GM18526 (cell line): Measurements from ENCODE around the gene MUC22.

Source experiments
- POLR2A ChIP-seq: IDR thresholded peaks from 3 replicates; pipeline ENCODE4 v1.6.1; 2011; ENCODE audit not compliant: insufficient read length; ENCODE audit errors: extremely low read depth

MUC22 gene

GRCh38 chr6:31020057-31020456, 9.8 kb downstream of the MUC22 start:
- no peak for TF ChIP-seq POLR2A

- no peak for TF ChIP-seq POLR2A
Measured at GRCh38 chr6:31025595-31025994, 15.3 kb downstream of the MUC22 start.

- TF ChIP-seq POLR2A = no peak
Measured at GRCh38 chr6:31031095-31031494, 20.8 kb downstream of the MUC22 start.

- no peak for TF ChIP-seq POLR2A
Measured at GRCh38 chr6:31033075-31033474, 22.8 kb downstream of the MUC22 start.

GRCh38 chr6:31035862-31036497, 25.7 kb downstream of the MUC22 start:
- TF ChIP-seq POLR2A = no peak

GRCh38 chr6:31037169-31037568, 26.9 kb downstream of the MUC22 start:
- TF ChIP-seq POLR2A = no peak

GRCh38 chr6:31037682-31038081, 27.4 kb downstream of the MUC22 start:
- no peak for TF ChIP-seq POLR2A

- TF ChIP-seq POLR2A = no peak
Measured at GRCh38 chr6:31038559-31038958, 28.3 kb downstream of the MUC22 start.

- no peak for TF ChIP-seq POLR2A
Measured at GRCh38 chr6:31040801-31041200, 30.5 kb downstream of the MUC22 start.

GRCh38 chr6:31041372-31041974, 31.2 kb downstream of the MUC22 start:
- TF ChIP-seq POLR2A = no peak

- TF ChIP-seq POLR2A = no peak
Measured at GRCh38 chr6:31042806-31043205, 32.5 kb downstream of the MUC22 start.

- no peak for TF ChIP-seq POLR2A
Measured at GRCh38 chr6:31048099-31048498, 37.8 kb downstream of the MUC22 start.

- no peak for TF ChIP-seq POLR2A
Measured at GRCh38 chr6:31049518-31049917, 39.2 kb downstream of the MUC22 start.

- TF ChIP-seq POLR2A = no peak
Measured at GRCh38 chr6:31053873-31054272, 43.6 kb downstream of the MUC22 start.

- no peak for TF ChIP-seq POLR2A
Measured at GRCh38 chr6:31055441-31055840, 45.2 kb downstream of the MUC22 start.

- no peak for TF ChIP-seq POLR2A
Measured at GRCh38 chr6:31057426-31058003, 47.2 kb downstream of the MUC22 start.
